NCI-H1417 (cell line): Measurements from ENCODE around the gene KIFC3.

Experiments
- DNase-seq, 3 experiments: peaks; one replicate each; lab custom pipeline; 2025; lab: John Stamatoyannopoulos, UW

Gene KIFC3

GRCh38 chr16:57765160-57765728 is 37.0 kb downstream of the KIFC3 start:
- DNase-seq, result no peak

- peak in 1 of 3 experiments; percentile 5 for DNase-seq
Measured at GRCh38 chr16:57764341-57765159, 37.7 kb downstream of the KIFC3 start.

- DNase-seq, result no peak
Measured at GRCh38 chr16:57764006-57764340, 38.3 kb downstream of the KIFC3 start.

- DNase-seq, result no peak
Measured at GRCh38 chr16:57763285-57764005, 38.8 kb downstream of the KIFC3 start.

- DNase-seq, result no peak
Measured at GRCh38 chr16:57762365-57763040, 39.8 kb downstream of the KIFC3 start.

- DNase-seq, result no peak
Measured at GRCh38 chr16:57761957-57762356, 40.3 kb downstream of the KIFC3 start.

- peak in 1 of 3 experiments; percentile 10 for DNase-seq
Measured at GRCh38 chr16:57761301-57761700, 41.0 kb downstream of the KIFC3 start.

GRCh38 chr16:57760357-57761160 is 41.7 kb downstream of the KIFC3 start:
- DNase-seq, result no peak

GRCh38 chr16:57759541-57760356 is 42.5 kb downstream of the KIFC3 start:
- DNase-seq, result peak in 1 of 3 experiments; percentile 17

GRCh38 chr16:57759131-57759530 is 43.2 kb downstream of the KIFC3 start:
- no peak for DNase-seq

- DNase-seq, result no peak
Measured at GRCh38 chr16:57758331-57759117, 43.8 kb downstream of the KIFC3 start.

GRCh38 chr16:57757883-57758282 is 44.4 kb downstream of the KIFC3 start:
- DNase-seq, result no peak

- peak; percentile 45 to 73 (median 48) for DNase-seq
Measured at GRCh38 chr16:57757326-57757786, 44.9 kb downstream of the KIFC3 start.

- DNase-seq, result peak in 2 of 3 experiments; percentile 27 to 45
Measured at GRCh38 chr16:57756424-57757325, 45.6 kb downstream of the KIFC3 start.

- no peak for DNase-seq
Measured at GRCh38 chr16:57755726-57756423, 46.4 kb downstream of the KIFC3 start.

GRCh38 chr16:57755061-57755684 is 47.1 kb downstream of the KIFC3 start:
- DNase-seq, result no peak

GRCh38 chr16:57754354-57755060 is 47.8 kb downstream of the KIFC3 start:
- DNase-seq, result no peak
